ENCODE data around the gene RAB3A. TPM values are rescaled to one million over a fixed set of nuclear protein-coding genes. Genes with fewer than 3 reads are reported as not detected.

RAB3A gene
- total and polyA plus RNA-seq, 9 of the 15 experiments (the other 6 are each of a cell fraction or from before 2014, with no cell fraction given), result 0.17 to 5.1 (median 0.90) TPM; not detected in 1

DNA sequence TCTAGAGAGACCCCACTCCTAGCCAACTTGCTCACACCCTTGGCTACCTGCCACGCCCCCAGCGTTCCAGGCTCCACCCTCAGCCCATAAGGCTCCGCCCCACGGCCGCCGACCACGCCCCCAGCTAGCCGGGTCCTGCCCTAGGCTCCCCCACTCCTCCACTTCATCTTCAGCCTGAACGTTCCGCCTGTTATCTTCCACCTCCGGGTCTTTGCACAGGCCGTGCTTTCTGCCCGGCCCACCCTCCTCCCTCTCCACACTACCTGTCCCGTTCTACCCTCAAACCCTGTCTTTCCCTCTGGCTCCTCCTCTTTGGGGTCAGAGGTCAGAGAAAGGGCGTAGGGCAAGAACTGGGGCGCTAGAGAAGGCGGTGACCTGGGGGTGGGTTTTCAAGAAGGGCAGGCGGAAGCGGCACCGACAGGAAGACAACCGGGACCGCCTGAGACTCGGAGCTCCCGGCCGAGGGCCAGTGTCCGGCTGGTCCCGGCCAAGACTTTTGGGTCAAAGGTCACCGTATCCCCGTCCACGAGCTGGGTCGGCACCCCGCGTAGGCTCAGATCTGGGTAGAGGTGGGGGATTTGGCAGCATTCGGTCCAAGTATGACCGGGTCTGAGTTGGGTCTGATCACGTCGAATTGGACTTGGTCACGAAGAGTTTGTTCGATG, 20.1 kb upstream of the RAB3A start (continued):
- TF ChIP-seq ZNF511 (CRISPR knock-in tag; IDR thresholded peaks at IDR 0.05) (peak; percentile 93; the same call in 1 of the 2 replicates), SP1 (CRISPR knock-in tag; IDR thresholded peaks at IDR 0.05) (peak; percentile 98), DEAF1 (CRISPR knock-in tag; IDR thresholded peaks at IDR 0.05) (no peak; the same call in 1 of the 2 replicates), SMARCE1 (IDR thresholded peaks at IDR 0.05) (peak; percentile 46; the same call in 1 of the 2 replicates), SMARCA4 (IDR thresholded peaks at IDR 0.05) (peak; percentile 76), CREB1 (IDR thresholded peaks at IDR 0.05) (peak; percentile 26; the same call in 1 of the 2 replicates), CREB1 (CRISPR knock-in tag; IDR thresholded peaks at IDR 0.05) (peak; percentile 72; the same call in 1 of the 2 replicates), BRD4 (IDR thresholded peaks at IDR 0.05) (no peak), CTBP1 (IDR thresholded peaks at IDR 0.05; ENCODE audit: borderline replicate concordance) (peak; percentile 86), KLF13 (tag; IDR thresholded peaks at IDR 0.05; ENCODE audit: borderline replicate concordance, low read depth) (peak; percentile 68; the same call in 1 of the 2 replicates), CBFB (CRISPR knock-in tag; IDR thresholded peaks at IDR 0.05) (no peak), ZNF253 (CRISPR knock-in tag; conservative IDR thresholded peaks at IDR 0.05) (no peak), MYC (IDR thresholded peaks at IDR 0.05; ENCODE audit: low read depth, low read length) (peak; percentile 62; the same call in 1 of the 2 replicates), MYC (CRISPR knock-in tag; IDR thresholded peaks at IDR 0.05; ENCODE audit: borderline replicate concordance, low read depth) (no peak), SAFB (IDR thresholded peaks at IDR 0.05; ENCODE audit: borderline replicate concordance, low read depth, low read length) (peak; percentile 26; the same call in 1 of the 2 replicates), PML (IDR thresholded peaks at IDR 0.05; ENCODE audit: low read length) (peak; percentile 68; the same call in 1 of the 2 replicates), BACH1 (tag; IDR thresholded peaks at IDR 0.05) (no peak), ZNF639 (CRISPR knock-in tag; conservative IDR thresholded peaks at IDR 0.05 in 1 of 2, IDR thresholded peaks at IDR 0.05 in 1 of 2) (peak in 1 of 2 experiments; percentile 89; a peak in 2 of 4 replicates)
- TF ChIP-seq, protein P1, sequence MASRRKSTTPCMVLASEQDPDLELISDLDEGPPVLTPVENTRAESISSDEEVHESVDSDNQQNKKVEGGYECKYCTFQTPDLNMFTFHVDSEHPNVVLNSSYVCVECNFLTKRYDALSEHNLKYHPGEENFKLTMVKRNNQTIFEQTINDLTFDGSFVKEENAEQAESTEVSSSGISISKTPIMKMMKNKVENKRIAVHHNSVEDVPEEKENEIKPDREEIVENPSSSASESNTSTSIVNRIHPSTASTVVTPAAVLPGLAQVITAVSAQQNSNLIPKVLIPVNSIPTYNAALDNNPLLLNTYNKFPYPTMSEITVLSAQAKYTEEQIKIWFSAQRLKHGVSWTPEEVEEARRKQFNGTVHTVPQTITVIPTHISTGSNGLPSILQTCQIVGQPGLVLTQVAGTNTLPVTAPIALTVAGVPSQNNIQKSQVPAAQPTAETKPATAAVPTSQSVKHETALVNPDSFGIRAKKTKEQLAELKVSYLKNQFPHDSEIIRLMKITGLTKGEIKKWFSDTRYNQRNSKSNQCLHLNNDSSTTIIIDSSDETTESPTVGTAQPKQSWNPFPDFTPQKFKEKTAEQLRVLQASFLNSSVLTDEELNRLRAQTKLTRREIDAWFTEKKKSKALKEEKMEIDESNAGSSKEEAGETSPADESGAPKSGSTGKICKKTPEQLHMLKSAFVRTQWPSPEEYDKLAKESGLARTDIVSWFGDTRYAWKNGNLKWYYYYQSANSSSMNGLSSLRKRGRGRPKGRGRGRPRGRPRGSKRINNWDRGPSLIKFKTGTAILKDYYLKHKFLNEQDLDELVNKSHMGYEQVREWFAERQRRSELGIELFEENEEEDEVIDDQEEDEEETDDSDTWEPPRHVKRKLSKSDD (conservative IDR thresholded peaks at IDR 0.05; ENCODE audit: low read length), result no peak
- TF ChIP-seq, protein P2, sequence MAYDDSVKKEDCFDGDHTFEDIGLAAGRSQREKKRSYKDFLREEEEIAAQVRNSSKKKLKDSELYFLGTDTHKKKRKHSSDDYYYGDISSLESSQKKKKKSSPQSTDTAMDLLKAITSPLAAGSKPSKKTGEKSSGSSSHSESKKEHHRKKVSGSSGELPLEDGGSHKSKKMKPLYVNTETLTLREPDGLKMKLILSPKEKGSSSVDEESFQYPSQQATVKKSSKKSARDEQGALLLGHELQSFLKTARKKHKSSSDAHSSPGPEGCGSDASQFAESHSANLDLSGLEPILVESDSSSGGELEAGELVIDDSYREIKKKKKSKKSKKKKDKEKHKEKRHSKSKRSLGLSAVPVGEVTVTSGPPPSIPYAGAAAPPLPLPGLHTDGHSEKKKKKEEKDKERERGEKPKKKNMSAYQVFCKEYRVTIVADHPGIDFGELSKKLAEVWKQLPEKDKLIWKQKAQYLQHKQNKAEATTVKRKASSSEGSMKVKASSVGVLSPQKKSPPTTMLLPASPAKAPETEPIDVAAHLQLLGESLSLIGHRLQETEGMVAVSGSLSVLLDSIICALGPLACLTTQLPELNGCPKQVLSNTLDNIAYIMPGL (CRISPR knock-in tag; IDR thresholded peaks at IDR 0.05), result peak; percentile 88; the same call in 1 of the 2 replicates
